H9 (cell line): ENCODE measurements around the gene OARD1. TPM values are rescaled to one million over a fixed set of nuclear protein-coding genes. Genes with fewer than 3 reads are reported as not detected.

Source experiments
- DNase-seq: peaks from one replicate; pipeline ENCODE4 v3.0.0-alpha.2; 2017
- H2AFZ ChIP-seq: one replicate; pipeline ENCODE4 v1.6.1; 2013; ENCODE audit warnings: mild to moderate bottlenecking, low read length, control low read depth, moderate library complexity
- H2AK5ac ChIP-seq: 2 replicates; pipeline ENCODE4 v1.6.1; 2013; ENCODE audit warnings: low read length, control low read depth, mixed read lengths; ENCODE audit not compliant: insufficient read length
- H2BK120ac ChIP-seq: one replicate; pipeline ENCODE4 v1.6.1; 2013; ENCODE audit warnings: low read depth, mild to moderate bottlenecking, low read length, control low read depth, inconsistent platforms; ENCODE audit not compliant: poor library complexity, severe bottlenecking
- H2BK12ac ChIP-seq: 2 replicates; pipeline ENCODE4 v1.6.1; 2013; ENCODE audit warnings: low read length, control low read depth, mixed read lengths, low read depth; ENCODE audit not compliant: insufficient read length
- H2BK15ac ChIP-seq: 2 replicates; pipeline ENCODE4 v1.6.1; 2013; ENCODE audit warnings: low read depth, low read length, control low read depth
- H2BK20ac ChIP-seq: one replicate; pipeline ENCODE4 v1.6.1; 2013; ENCODE audit warnings: low read depth, mild to moderate bottlenecking, low read length, control low read depth, inconsistent platforms; ENCODE audit not compliant: poor library complexity, severe bottlenecking
- H2BK5ac ChIP-seq: 2 replicates; pipeline ENCODE4 v1.6.1; 2013; ENCODE audit warnings: low read length, control low read depth, mixed read lengths; ENCODE audit not compliant: insufficient read length
- H3K14ac ChIP-seq: 2 replicates; pipeline ENCODE4 v1.6.1; 2013; ENCODE audit warnings: low read length, control low read depth; ENCODE audit not compliant: insufficient read depth
- H3K18ac ChIP-seq: 2 replicates; pipeline ENCODE4 v1.6.1; 2013; ENCODE audit warnings: low read depth, mild to moderate bottlenecking, mixed read lengths, low read length, control low read depth; ENCODE audit not compliant: insufficient read length
- H3K23ac ChIP-seq: 2 replicates; pipeline ENCODE4 v1.6.1; 2013; ENCODE audit warnings: low read length, control low read depth, mixed read lengths, low read depth; ENCODE audit not compliant: insufficient read length
- H3K23me2 ChIP-seq: 2 replicates; pipeline ENCODE4 v1.6.1; 2013; ENCODE audit warnings: low read depth, mild to moderate bottlenecking, mixed read lengths, low read length, control low read depth; ENCODE audit not compliant: insufficient read length, poor library complexity, severe bottlenecking
- H3K27ac ChIP-seq: 2 replicates; pipeline ENCODE4 v1.5.1; 2013; ENCODE audit warnings: low read length, control low read depth, mixed read lengths, low read depth; ENCODE audit not compliant: insufficient read length
- H3K27me3 ChIP-seq: 2 replicates; pipeline ENCODE4 v1.6.1; 2013; ENCODE audit warnings: low read length, control low read depth, inconsistent platforms; ENCODE audit not compliant: insufficient read depth
- H3K4ac ChIP-seq: 2 replicates; pipeline ENCODE4 v1.6.1; 2013; ENCODE audit warnings: low read depth, mild to moderate bottlenecking, control low read depth, inconsistent platforms, low read length, moderate library complexity
- H3K4me1 ChIP-seq: 2 replicates; pipeline ENCODE4 v1.6.1; 2013; ENCODE audit warnings: low read length, control low read depth, inconsistent platforms; ENCODE audit not compliant: insufficient read depth
- H3K4me2 ChIP-seq: 2 replicates; pipeline ENCODE4 v1.6.1; 2013; ENCODE audit warnings: low read length, control low read depth, mixed read lengths; ENCODE audit not compliant: insufficient read length, insufficient read depth
- H3K56ac ChIP-seq: 2 replicates; pipeline ENCODE4 v1.6.1; 2013; ENCODE audit warnings: low read depth, mild to moderate bottlenecking, mixed read lengths, low read length, control low read depth; ENCODE audit not compliant: insufficient read length
- H3K79me1 ChIP-seq: 2 replicates; pipeline ENCODE4 v1.6.1; 2013; ENCODE audit warnings: low read depth, mild to moderate bottlenecking, moderate library complexity, low read length, control low read depth, inconsistent platforms; ENCODE audit not compliant: insufficient read depth, poor library complexity, severe bottlenecking
- H3K79me2 ChIP-seq: 2 replicates; pipeline ENCODE4 v1.6.1; 2013; ENCODE audit warnings: low read length, control low read depth, inconsistent platforms; ENCODE audit not compliant: insufficient read depth
- H3K9ac ChIP-seq: 2 replicates; pipeline ENCODE4 v1.6.1; 2013; ENCODE audit warnings: low read length, control low read depth, mixed read lengths; ENCODE audit not compliant: insufficient read length; ENCODE audit errors: extremely low read depth
- H3K9me3 ChIP-seq: one replicate; pipeline ENCODE4 v1.6.1; 2013; ENCODE audit warnings: low read depth, low read length, inconsistent platforms; ENCODE audit not compliant: control insufficient read depth
- H3T11ph ChIP-seq: one replicate; pipeline ENCODE4 v1.6.1; 2013; ENCODE audit warnings: mild to moderate bottlenecking, low read length, control low read depth, inconsistent platforms
- H4K20me1 ChIP-seq: one replicate; pipeline ENCODE4 v1.6.1; 2013; ENCODE audit not compliant: control insufficient read depth, insufficient read length, insufficient read depth
- H4K5ac ChIP-seq: 2 replicates; pipeline ENCODE4 v1.6.1; 2013; ENCODE audit warnings: low read depth, mild to moderate bottlenecking, mixed read lengths, low read length, control low read depth; ENCODE audit not compliant: insufficient read length
- H4K8ac ChIP-seq: replicated peaks from 2 replicates; pipeline ENCODE4 v1.6.1; 2013; ENCODE audit warnings: low read length, control low read depth, mixed read lengths, low read depth; ENCODE audit not compliant: insufficient read length
- H4K91ac ChIP-seq: 2 replicates; pipeline ENCODE4 v1.6.1; 2013; ENCODE audit warnings: low read depth, mild to moderate bottlenecking, moderate library complexity, mixed read lengths, low read length, control low read depth; ENCODE audit not compliant: insufficient read length
- H3K27ac Mint-ChIP-seq, 3 experiments: 2 replicates in 2 of 3; 3 replicates in 1 of 3; pipeline ENCODE4 v1.8.0; 2020 to 2021; ENCODE audit warnings: mixed read lengths in 3 of 3, mild to moderate bottlenecking in 1 of 3, moderate library complexity in 1 of 3
- H3K27me3 Mint-ChIP-seq: 2 replicates; pipeline ENCODE4 v1.8.0; 2021; ENCODE audit warnings: low read depth, mild to moderate bottlenecking, moderate library complexity, mixed read lengths
- H3K36me3 Mint-ChIP-seq, 3 experiments: 2 replicates in 2 of 3; 3 replicates in 1 of 3; pipeline ENCODE4 v1.8.0; 2020 to 2021; ENCODE audit warnings: low read depth in 3 of 3, mixed read lengths in 3 of 3; ENCODE audit not compliant: insufficient read depth in 1 of 3
- H3K4me1 Mint-ChIP-seq, 2 experiments: 2 replicates each; pipeline ENCODE4 v1.8.0; 2020; ENCODE audit warnings: mixed read lengths in 2 of 2
- H3K4me3 Mint-ChIP-seq, 2 experiments: 2 replicates in 1 of 2; 3 replicates in 1 of 2; pipeline ENCODE4 v1.8.0; 2020 to 2021; ENCODE audit warnings: mild to moderate bottlenecking in 2 of 2, mixed read lengths in 2 of 2, moderate library complexity in 1 of 2
- H3K9me3 Mint-ChIP-seq, 2 experiments: 2 replicates in 1 of 2; 3 replicates in 1 of 2; pipeline ENCODE4 v1.8.0; 2020; ENCODE audit warnings: mild to moderate bottlenecking in 2 of 2, mixed read lengths in 2 of 2, moderate library complexity in 1 of 2
- WGBS: extraction: QIAGEN DNeasy Blood & Tissue Kit; methylation state at CpG from one replicate; pipeline ENCODE4 v1.1.7; 2013; ENCODE audit warnings: missing lambda C conversion rate, low lambda C conversion rate, mixed read lengths; ENCODE audit not compliant: insufficient read length; ENCODE audit errors: extremely low coverage; 5-methylcytosine and 5-hydroxymethylcytosine counted together
- total RNA-seq: library from RNA; stranded (reverse); gene quantifications from 2 replicates; pipeline ENCODE4 v1.2.1, GENCODE V29; 2021
- TF ChIP-seq, protein P1 (sequence below): fragments of 200-600 bp; sonication (generic); conservative IDR thresholded peaks from 3 replicates; pipeline ENCODE4 v1.8.0; 2021; ENCODE audit warnings: antibody characterized with exemption, mild to moderate bottlenecking

The OARD1 gene
- total RNA-seq, 1 experiment from 2014 or later = 36.6 TPM

DNA sequence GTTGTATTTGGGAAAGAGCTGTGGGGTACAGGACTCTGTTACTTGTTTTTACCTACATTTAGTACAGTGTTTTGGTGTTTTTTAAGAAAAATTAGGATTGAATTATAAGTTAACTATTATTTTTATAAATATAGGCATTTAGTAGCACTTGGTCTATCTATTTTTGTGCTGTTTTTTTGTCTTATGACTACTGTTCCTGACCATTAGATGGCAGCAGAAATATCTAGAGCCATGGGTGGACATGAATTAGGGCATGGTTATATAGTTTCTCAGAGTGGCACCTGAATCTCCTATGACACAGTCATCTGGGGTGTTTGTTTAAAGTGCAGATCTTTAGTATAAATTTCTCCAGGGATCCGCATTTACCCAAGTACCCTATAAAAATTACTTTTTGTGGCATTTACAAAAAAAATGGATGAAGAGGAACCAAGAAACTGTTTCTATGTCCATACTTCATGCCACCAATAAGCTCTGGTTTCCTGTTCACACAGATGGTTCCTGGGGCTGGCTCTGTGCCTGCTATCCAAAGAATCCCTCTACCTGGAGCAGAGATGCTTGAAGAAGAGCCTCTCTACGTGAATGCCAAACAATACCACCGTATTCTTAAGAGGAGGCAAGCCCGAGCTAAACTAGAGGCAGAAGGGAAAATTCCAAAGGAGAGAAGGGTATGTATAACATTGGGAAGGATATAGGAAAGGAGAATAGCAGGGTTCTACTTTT, 20.4 kb upstream of the OARD1 start:
- Mint-ChIP-seq H3K36me3 (peaks cover 53 to 93% (median 83%) of the 10 kb centered on the region in 3 experiments; a peak in 6 of 7 replicates), H3K9me3 (no peaks in the 10 kb centered on the region), H3K4me1 (no peaks in the 10 kb centered on the region), H3K27me3 (no peaks in the 10 kb centered on the region), H3K27ac (no peak overlapping the region; a peak in 1 of 7 replicates), H3K4me3 (no peak overlapping the region)
- H3K27me3 ChIP-seq = no peaks in the 10 kb centered on the region
- H2AK5ac ChIP-seq = no peak overlapping the region
- no peak overlapping the region for H2AFZ ChIP-seq
- no peak overlapping the region for H3K9ac ChIP-seq
- H4K8ac ChIP-seq = no peak overlapping the region
- H3K14ac ChIP-seq = no peak overlapping the region
- peaks cover 2% of the 10 kb centered on the region for H3K79me1 ChIP-seq
- DNase-seq = no peak
- no peak overlapping the region for H3K23ac ChIP-seq
- H4K91ac ChIP-seq = no peak overlapping the region
- no CpG with 5 or more reads among the region's 4 CpGs for WGBS
- H3K56ac ChIP-seq = no peak overlapping the region
- no peak overlapping the region for H2BK120ac ChIP-seq
- H3K4ac ChIP-seq = no peak overlapping the region
- no peak overlapping the region for H2BK12ac ChIP-seq
- H3K23me2 ChIP-seq = no peaks in the 10 kb centered on the region
- no peak overlapping the region for H3K4me2 ChIP-seq
- H3K27ac ChIP-seq = no peak overlapping the region
- no peaks in the 10 kb centered on the region for H3K4me1 ChIP-seq
- TF ChIP-seq, protein P1, sequence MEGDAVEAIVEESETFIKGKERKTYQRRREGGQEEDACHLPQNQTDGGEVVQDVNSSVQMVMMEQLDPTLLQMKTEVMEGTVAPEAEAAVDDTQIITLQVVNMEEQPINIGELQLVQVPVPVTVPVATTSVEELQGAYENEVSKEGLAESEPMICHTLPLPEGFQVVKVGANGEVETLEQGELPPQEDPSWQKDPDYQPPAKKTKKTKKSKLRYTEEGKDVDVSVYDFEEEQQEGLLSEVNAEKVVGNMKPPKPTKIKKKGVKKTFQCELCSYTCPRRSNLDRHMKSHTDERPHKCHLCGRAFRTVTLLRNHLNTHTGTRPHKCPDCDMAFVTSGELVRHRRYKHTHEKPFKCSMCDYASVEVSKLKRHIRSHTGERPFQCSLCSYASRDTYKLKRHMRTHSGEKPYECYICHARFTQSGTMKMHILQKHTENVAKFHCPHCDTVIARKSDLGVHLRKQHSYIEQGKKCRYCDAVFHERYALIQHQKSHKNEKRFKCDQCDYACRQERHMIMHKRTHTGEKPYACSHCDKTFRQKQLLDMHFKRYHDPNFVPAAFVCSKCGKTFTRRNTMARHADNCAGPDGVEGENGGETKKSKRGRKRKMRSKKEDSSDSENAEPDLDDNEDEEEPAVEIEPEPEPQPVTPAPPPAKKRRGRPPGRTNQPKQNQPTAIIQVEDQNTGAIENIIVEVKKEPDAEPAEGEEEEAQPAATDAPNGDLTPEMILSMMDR = peak; percentile 60
- no peaks in the 10 kb centered on the region for H4K20me1 ChIP-seq
- no peak overlapping the region for H4K5ac ChIP-seq
- H3K9me3 ChIP-seq = no peaks in the 10 kb centered on the region
- H2BK5ac ChIP-seq = no peak overlapping the region
- no peak overlapping the region for H3K18ac ChIP-seq
- no peak overlapping the region for H3T11ph ChIP-seq
- no peak overlapping the region for H2BK15ac ChIP-seq
- no peaks in the 10 kb centered on the region for H3K79me2 ChIP-seq
- H2BK20ac ChIP-seq = no peak overlapping the region
